Limb (tissue), 2 donors: ENCODE measurements around the gene MYL12A.
A peak's percentile ranks its signal among the peaks of the same experiment; 100 is the strongest.
"Not testable (repeated sequence)": the region's sequence is repeated elsewhere in the genome, so short reads cannot be mapped to it uniquely, and the experiment has no call there.

Experiments
- DNase-seq, 2 donors: peaks; one replicate each; pipeline ENCODE4 v3.0.0-alpha.2; 2016; ENCODE audit errors: extremely low spot score in 2 of 2

Gene MYL12A

GRCh38 chr18:3254725-3255124 is 7.1 kb downstream of the MYL12A start:
- no peak for DNase-seq

GRCh38 chr18:3255611-3256165 is 8.1 kb downstream of the MYL12A start:
- no peak for DNase-seq

- DNase-seq: no peak
Measured at GRCh38 chr18:3256693-3257626, 9.4 kb downstream of the MYL12A start.

- DNase-seq: no peak
Measured at GRCh38 chr18:3257627-3258120, 10.1 kb downstream of the MYL12A start.

- no peak for DNase-seq
Measured at GRCh38 chr18:3260995-3261372, 13.4 kb downstream of the MYL12A start.

GRCh38 chr18:3261373-3262233 is 14.0 kb downstream of the MYL12A start, which contains the start of gene MYL12B:
TSS of gene MYL12B (plus strand) at chr18:3262133. CDS start at chr18:3272899, 10,766 bp downstream.
- DNase-seq: peak; percentile 88 to 89

GRCh38 chr18:3262234-3263131 is 14.9 kb downstream of the MYL12A start:
- no peak for DNase-seq

GRCh38 chr18:3263132-3263700 is 15.6 kb downstream of the MYL12A start:
- no peak for DNase-seq

GRCh38 chr18:3264362-3264761 is 16.8 kb downstream of the MYL12A start:
- DNase-seq: no peak

GRCh38 chr18:3265564-3266033 is 18.0 kb downstream of the MYL12A start:
- DNase-seq: no peak

- no peak for DNase-seq
Measured at GRCh38 chr18:3266062-3266608, 18.5 kb downstream of the MYL12A start.

- no peak for DNase-seq
Measured at GRCh38 chr18:3268306-3268705, 20.7 kb downstream of the MYL12A start.

GRCh38 chr18:3269241-3269913 is 21.8 kb downstream of the MYL12A start:
- no peak for DNase-seq

GRCh38 chr18:3269914-3270299 is 22.3 kb downstream of the MYL12A start:
- no peak for DNase-seq

GRCh38 chr18:3273042-3273441 is 25.4 kb downstream of the MYL12A start:
- DNase-seq: no peak

- not testable (repeated sequence) for DNase-seq
Measured at GRCh38 chr18:3277643-3278213, 30.1 kb downstream of the MYL12A start.

GRCh38 chr18:3279201-3280185 is 31.9 kb downstream of the MYL12A start:
- no peak for DNase-seq
